Liver (tissue), 9 donors: ENCODE results near the gene DOK1. TPM values are rescaled to one million over a fixed set of nuclear protein-coding genes. Genes with fewer than 3 reads are reported as not detected.

ENCODE experiments used
- DNase-seq: peaks from one replicate; pipeline ENCODE4 v3.0.0-alpha.2; 2017; ENCODE audit warnings: low spot score
- H3K27ac ChIP-seq, 2 donors: one replicate each; pipeline ENCODE4 v1.7.0; 2013; ENCODE audit warnings: inconsistent platforms in 2 of 2, low read length in 2 of 2, control low read depth in 1 of 2, low read depth in 1 of 2, mild to moderate bottlenecking in 1 of 2
- H3K27me3 ChIP-seq, 4 donors: one replicate each; pipeline versions ENCODE4 v1.6.1 to v1.7.0; 2013; ENCODE audit warnings: low read length in 3 of 4, inconsistent platforms in 1 of 4, mild to moderate bottlenecking in 1 of 4, moderate library complexity in 1 of 4; ENCODE audit not compliant: control insufficient read depth in 4 of 4, insufficient read depth in 4 of 4
- H3K36me3 ChIP-seq, 4 donors: one replicate each; pipeline versions ENCODE4 v1.6.1 to v1.7.0; 2013; ENCODE audit warnings: low read length in 3 of 4, mild to moderate bottlenecking in 3 of 4, low read depth in 1 of 4, moderate library complexity in 1 of 4; ENCODE audit not compliant: control insufficient read depth in 4 of 4, insufficient read depth in 3 of 4
- H3K4me1 ChIP-seq, 4 donors: one replicate each; pipeline versions ENCODE4 v1.6.1 to v1.7.0; 2013; ENCODE audit warnings: low read length in 3 of 4, mild to moderate bottlenecking in 3 of 4, moderate library complexity in 1 of 4; ENCODE audit not compliant: control insufficient read depth in 4 of 4, insufficient read depth in 4 of 4
- H3K4me3 ChIP-seq, 3 donors: one replicate each; pipeline versions ENCODE4 v1.6.1 to v1.7.0; 2013; ENCODE audit warnings: low read length in 3 of 3, control low read depth in 1 of 3, low read depth in 1 of 3, mild to moderate bottlenecking in 1 of 3
- H3K9ac ChIP-seq, 2 donors: one replicate each; pipeline ENCODE4 v1.7.0; 2013; ENCODE audit warnings: low read length in 2 of 2, mild to moderate bottlenecking in 2 of 2, moderate library complexity in 2 of 2, control low read depth in 1 of 2, low read depth in 1 of 2
- H3K9me3 ChIP-seq, 4 donors: one replicate each; pipeline versions ENCODE4 v1.6.1 to v1.7.0; 2013; ENCODE audit warnings: low read length in 3 of 4; ENCODE audit not compliant: control insufficient read depth in 4 of 4
- ATF3 ChIP-seq: IDR thresholded peaks from 2 replicates; pipeline ENCODE4 v1.6.1; 2016; ENCODE audit warnings: antibody characterized with exemption
- CTCF ChIP-seq: fragments of 150-350 bp; IDR thresholded peaks from 2 replicates; pipeline ENCODE4 v1.5.1; 2017; ENCODE audit warnings: improper control_type of control experiment, low read depth, low read length; ENCODE audit not compliant: missing input control
- EGR1 ChIP-seq, 2 donors: IDR thresholded peaks; 2 replicates each; pipeline ENCODE4 v1.6.1; 2016 to 2018; ENCODE audit warnings: antibody characterized with exemption in 2 of 2, low read depth in 2 of 2
- FOXA1 ChIP-seq: IDR thresholded peaks from 2 replicates; pipeline ENCODE4 v1.6.1; 2016; ENCODE audit warnings: antibody characterized with exemption
- FOXA2 ChIP-seq: IDR thresholded peaks from 2 replicates; pipeline ENCODE4 v1.6.1; 2016; ENCODE audit warnings: antibody characterized with exemption
- GABPA ChIP-seq, 2 donors: IDR thresholded peaks in 1 of 2; conservative IDR thresholded peaks in 1 of 2; 2 replicates each; pipeline ENCODE4 v1.6.1; 2016; ENCODE audit warnings: antibody characterized with exemption in 2 of 2, mild to moderate bottlenecking in 1 of 2, moderate library complexity in 1 of 2
- HNF4A ChIP-seq, 2 donors: conservative IDR thresholded peaks; 2 replicates each; pipeline ENCODE4 v1.6.1; 2016; ENCODE audit warnings: antibody characterized with exemption in 2 of 2, mild to moderate bottlenecking in 2 of 2
- HNF4G ChIP-seq: IDR thresholded peaks from 2 replicates; pipeline ENCODE4 v1.6.1; 2016; ENCODE audit warnings: antibody characterized with exemption
- JUND ChIP-seq, 2 donors: IDR thresholded peaks; 2 replicates each; pipeline ENCODE4 v1.6.1; 2016; ENCODE audit warnings: antibody characterized with exemption in 2 of 2
- MAX ChIP-seq: IDR thresholded peaks from 2 replicates; pipeline ENCODE4 v1.6.1; 2016; ENCODE audit warnings: antibody characterized with exemption
- NR2F2 ChIP-seq: IDR thresholded peaks from 2 replicates; pipeline ENCODE4 v1.6.1; 2016; ENCODE audit warnings: antibody characterized with exemption
- RAD21 ChIP-seq, 2 donors: IDR thresholded peaks; 2 replicates each; pipeline ENCODE4 v1.6.1; 2016; ENCODE audit warnings: antibody characterized with exemption in 2 of 2, mild to moderate bottlenecking in 2 of 2
- REST ChIP-seq: IDR thresholded peaks from 2 replicates; pipeline ENCODE4 v1.6.1; 2016; ENCODE audit warnings: antibody characterized with exemption, mild to moderate bottlenecking
- SP1 ChIP-seq: IDR thresholded peaks from 2 replicates; pipeline ENCODE4 v1.6.1; 2018; ENCODE audit warnings: antibody characterized with exemption, mild to moderate bottlenecking
- TAF1 ChIP-seq: conservative IDR thresholded peaks from 2 replicates; pipeline ENCODE4 v1.6.1; 2016; ENCODE audit warnings: antibody characterized with exemption, mild to moderate bottlenecking
- YY1 ChIP-seq: IDR thresholded peaks from 2 replicates; pipeline ENCODE4 v1.6.1; 2016; ENCODE audit warnings: antibody characterized with exemption, mild to moderate bottlenecking
- WGBS: extraction: QIAGEN DNeasy Blood & Tissue Kit; methylation state at CpG from one replicate; pipeline ENCODE4 v1.1.7; 2013; 5-methylcytosine and 5-hydroxymethylcytosine counted together
- polyA plus RNA-seq, 2 donors: library from polyadenylated mRNA; stranded (reverse) in 1 of 2; unstranded in 1 of 2; fragments of 200-250 nt in 1 of 2; fragments of >200 nt in 1 of 2; fragmentation: Nextera tagmentation in 1 of 2; extraction: Ambion mirVana in 1 of 2; gene quantifications; one replicate each; pipeline versions ENCODE4 v1.2.1 to v1.2.3, GENCODE V29; 2013 to 2015
- total RNA-seq, 2 donors: library from RNA; depleted of rRNA; stranded (reverse); fragments of >200 nt; gene quantifications; one replicate each; pipeline ENCODE4 v1.2.3, GENCODE V29; 2014
- TF ChIP-seq, protein P1 (sequence below): IDR thresholded peaks from 2 replicates; pipeline ENCODE4 v1.6.1; 2016; ENCODE audit warnings: antibody characterized with exemption
- donor health status: healthy.
- donor health status: healthy.
- donor health status: healthy.
- donor health status: healthy.
- donor health status: healthy.

The DOK1 gene
- total and polyA plus RNA-seq, 4 donors: 2.0 to 8.6 (median 4.1) TPM

- H3K36me3 ChIP-seq: peaks cover 9 to 20% (median 17%) of the 10 kb centered on the region in 4 donors
- H3K4me3 ChIP-seq: no peak overlapping the region
- H3K27ac ChIP-seq: no peak overlapping the region
- DNase-seq: no peak
- H3K27me3 ChIP-seq: peaks cover 0 to 3% (median 0%) of the 10 kb centered on the region in 4 donors
- WGBS: 89% methylated on average over 9 of the region's 9 CpGs
- TF ChIP-seq GABPA (IDR thresholded peaks at IDR 0.05 in 1 of 2, conservative IDR thresholded peaks at IDR 0.05 in 1 of 2) (no peak), FOXA1 (no peak), MAX (no peak), TAF1 (no peak), HNF4G (no peak), ATF3 (no peak), REST (no peak), EGR1 (IDR thresholded peaks at IDR 0.05; ENCODE audit: low read depth in 2 of 2) (no peak), CTCF (no peak), HNF4A (conservative IDR thresholded peaks at IDR 0.05) (no peak), SP1 (no peak), YY1 (no peak), FOXA2 (no peak), JUND (IDR thresholded peaks at IDR 0.05) (no peak), RAD21 (IDR thresholded peaks at IDR 0.05) (no peak), NR2F2 (no peak)
- TF ChIP-seq, protein P1, sequence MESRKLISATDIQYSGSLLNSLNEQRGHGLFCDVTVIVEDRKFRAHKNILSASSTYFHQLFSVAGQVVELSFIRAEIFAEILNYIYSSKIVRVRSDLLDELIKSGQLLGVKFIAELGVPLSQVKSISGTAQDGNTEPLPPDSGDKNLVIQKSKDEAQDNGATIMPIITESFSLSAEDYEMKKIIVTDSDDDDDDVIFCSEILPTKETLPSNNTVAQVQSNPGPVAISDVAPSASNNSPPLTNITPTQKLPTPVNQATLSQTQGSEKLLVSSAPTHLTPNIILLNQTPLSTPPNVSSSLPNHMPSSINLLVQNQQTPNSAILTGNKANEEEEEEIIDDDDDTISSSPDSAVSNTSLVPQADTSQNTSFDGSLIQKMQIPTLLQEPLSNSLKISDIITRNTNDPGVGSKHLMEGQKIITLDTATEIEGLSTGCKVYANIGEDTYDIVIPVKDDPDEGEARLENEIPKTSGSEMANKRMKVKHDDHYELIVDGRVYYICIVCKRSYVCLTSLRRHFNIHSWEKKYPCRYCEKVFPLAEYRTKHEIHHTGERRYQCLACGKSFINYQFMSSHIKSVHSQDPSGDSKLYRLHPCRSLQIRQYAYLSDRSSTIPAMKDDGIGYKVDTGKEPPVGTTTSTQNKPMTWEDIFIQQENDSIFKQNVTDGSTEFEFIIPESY: no peak
- H3K4me1 ChIP-seq: peaks cover 6 to 14% (median 11%) of the 10 kb centered on the region in 4 donors
- no peak overlapping the region for H3K9ac ChIP-seq
- H3K9me3 ChIP-seq: no peaks in the 10 kb centered on the region
These were observed 30.5 kb upstream of the DOK1 start for GRCh38 chr2:74524005-74524404.
